Choroid plexus epithelial cell (primary cell): ENCODE results near the gene SLC9C2.
"Not testable (repeated sequence)": the region's sequence is repeated elsewhere in the genome, so short reads cannot be mapped to it uniquely, and the experiment has no call there.

ENCODE experiments used
- DNase-seq: peaks from one replicate; pipeline ENCODE4 v3.0.0-alpha.2; 2010; ENCODE audit warnings: low read depth
- H3K4me3 ChIP-seq: 2 replicates; pipeline ENCODE4 v1.5.1; 2011; ENCODE audit warnings: low read depth, mild to moderate bottlenecking, control low read depth, low read length, moderate library complexity
- CTCF ChIP-seq: conservative IDR thresholded peaks from 2 replicates; pipeline ENCODE4 v1.5.1; 2011; ENCODE audit warnings: low read depth, mild to moderate bottlenecking, control low read depth, inconsistent platforms, low read length, moderate library complexity

SLC9C2 gene

GRCh38 chr1:173523329-173523728 lies 79.5 kb downstream of the SLC9C2 start:
- no peak for TF ChIP-seq CTCF
- DNase-seq = no peak
- H3K4me3 ChIP-seq = no peak overlapping the region

GRCh38 chr1:173520799-173521198 lies 82.1 kb downstream of the SLC9C2 start:
- H3K4me3 ChIP-seq = no peak overlapping the region
- no peak for TF ChIP-seq CTCF
- no peak for DNase-seq

GRCh38 chr1:173514503-173514902 lies 88.4 kb downstream of the SLC9C2 start:
- not testable (repeated sequence) for H3K4me3 ChIP-seq, DNase-seq

- DNase-seq = no peak
- no peak for TF ChIP-seq CTCF
- no peak overlapping the region for H3K4me3 ChIP-seq
Measured at GRCh38 chr1:173509797-173510196, 93.1 kb downstream of the SLC9C2 start.

GRCh38 chr1:173508541-173508940 lies 94.3 kb downstream of the SLC9C2 start:
- H3K4me3 ChIP-seq = no peak overlapping the region
- DNase-seq = no peak
- TF ChIP-seq CTCF = no peak

GRCh38 chr1:173507847-173508209 lies 95.0 kb downstream of the SLC9C2 start:
- no peak for TF ChIP-seq CTCF
- H3K4me3 ChIP-seq = no peak overlapping the region
- DNase-seq = no peak

- no peak overlapping the region for H3K4me3 ChIP-seq
- no peak for TF ChIP-seq CTCF
- peak; percentile 90 for DNase-seq
Measured at GRCh38 chr1:173507205-173507846, 95.5 kb downstream of the SLC9C2 start.
